HEK293 (cell line): ENCODE measurements around the gene MYBPH.
A peak's percentile ranks its signal among the peaks of the same experiment; 100 is the strongest.

Experiments used
- FEZF1 ChIP-seq: fragments of 450-650 bp; formaldehyde crosslinking; IDR thresholded peaks from 2 replicates; pipeline ENCODE4 v1.5.1; 2016; ENCODE audit warnings: missing biosample characterization, missing genetic modification characterization
- GLIS2 ChIP-seq: fragments of 450-650 bp; formaldehyde crosslinking; IDR thresholded peaks from 2 replicates; pipeline ENCODE4 v1.5.1; 2016; ENCODE audit warnings: missing biosample characterization, missing genetic modification characterization
- KLF1 ChIP-seq: fragments of 450-650 bp; formaldehyde crosslinking; IDR thresholded peaks from 2 replicates; pipeline ENCODE4 v1.5.1; 2016; ENCODE audit warnings: missing biosample characterization, missing genetic modification characterization
- KLF10 ChIP-seq: fragments of 450-650 bp; IDR thresholded peaks from 2 replicates; pipeline ENCODE4 v1.5.1; 2018; ENCODE audit warnings: missing biosample characterization, mild to moderate bottlenecking, missing genetic modification characterization
- KLF17 ChIP-seq: fragments of 450-650 bp; formaldehyde crosslinking; IDR thresholded peaks from 2 replicates; pipeline ENCODE4 v1.5.1; 2016; ENCODE audit warnings: missing biosample characterization, missing genetic modification characterization
- KLF7 ChIP-seq: fragments of 450-650 bp; formaldehyde crosslinking; IDR thresholded peaks from 2 replicates; pipeline ENCODE4 v1.5.1; 2016; ENCODE audit warnings: missing biosample characterization, missing genetic modification characterization, borderline replicate concordance
- MYNN ChIP-seq: fragments of 450-650 bp; formaldehyde crosslinking; IDR thresholded peaks from 2 replicates; pipeline ENCODE4 v1.5.1; 2016; ENCODE audit warnings: missing biosample characterization, missing genetic modification characterization, borderline replicate concordance
- RBAK ChIP-seq: fragments of 450-650 bp; formaldehyde crosslinking; IDR thresholded peaks from 2 replicates; pipeline ENCODE4 v1.5.1; 2016; ENCODE audit warnings: missing biosample characterization, missing genetic modification characterization
- SALL2 ChIP-seq: fragments of 450-650 bp; formaldehyde crosslinking; IDR thresholded peaks from 2 replicates; pipeline ENCODE4 v1.5.0; 2017; ENCODE audit warnings: missing biosample characterization, mild to moderate bottlenecking, missing genetic modification characterization, borderline replicate concordance
- SP3 ChIP-seq: fragments of 450-650 bp; formaldehyde crosslinking; IDR thresholded peaks from 2 replicates; pipeline ENCODE4 v1.5.1; 2016; ENCODE audit warnings: missing biosample characterization, missing genetic modification characterization
- YY2 ChIP-seq: fragments of 450-650 bp; formaldehyde crosslinking; IDR thresholded peaks from 2 replicates; pipeline ENCODE4 v1.5.1; 2016; ENCODE audit warnings: missing biosample characterization, missing genetic modification characterization
- ZBTB7A ChIP-seq: fragments of 450-650 bp; formaldehyde crosslinking; IDR thresholded peaks from 2 replicates; pipeline ENCODE4 v1.5.1; 2016; ENCODE audit warnings: low read depth, missing biosample characterization, missing genetic modification characterization
- ZBTB8A ChIP-seq: fragments of 450-650 bp; formaldehyde crosslinking; IDR thresholded peaks from 2 replicates; pipeline ENCODE4 v1.5.1; 2016; ENCODE audit warnings: missing biosample characterization, missing genetic modification characterization
- ZNF112 ChIP-seq: fragments of 450-650 bp; formaldehyde crosslinking; IDR thresholded peaks from 2 replicates; pipeline ENCODE4 v1.5.0; 2017; ENCODE audit warnings: missing biosample characterization, missing genetic modification characterization
- ZNF146 ChIP-seq: fragments of 450-650 bp; formaldehyde crosslinking; IDR thresholded peaks from 2 replicates; pipeline ENCODE4 v1.5.1; 2016; ENCODE audit warnings: missing biosample characterization, missing genetic modification characterization
- ZNF175 ChIP-seq: fragments of 450-650 bp; formaldehyde crosslinking; IDR thresholded peaks from 2 replicates; pipeline ENCODE4 v1.5.1; 2016; ENCODE audit warnings: missing biosample characterization, missing genetic modification characterization
- ZNF202 ChIP-seq: fragments of 450-650 bp; formaldehyde crosslinking; IDR thresholded peaks from 2 replicates; pipeline ENCODE4 v1.5.1; 2016; ENCODE audit warnings: missing biosample characterization, missing genetic modification characterization, borderline replicate concordance
- ZNF214 ChIP-seq: fragments of 450-650 bp; formaldehyde crosslinking; IDR thresholded peaks from 2 replicates; pipeline ENCODE4 v1.5.1; 2017; ENCODE audit warnings: missing biosample characterization, mild to moderate bottlenecking, missing genetic modification characterization, borderline replicate concordance
- ZNF239 ChIP-seq: fragments of 450-650 bp; formaldehyde crosslinking; IDR thresholded peaks from 2 replicates; pipeline ENCODE4 v1.5.1; 2016; ENCODE audit warnings: missing biosample characterization, missing genetic modification characterization
- ZNF292 ChIP-seq: fragments of 450-650 bp; formaldehyde crosslinking; IDR thresholded peaks from 2 replicates; pipeline ENCODE4 v1.5.1; 2016; ENCODE audit warnings: low read depth, missing biosample characterization, missing genetic modification characterization, borderline replicate concordance
- ZNF398 ChIP-seq: fragments of 450-650 bp; formaldehyde crosslinking; IDR thresholded peaks from 2 replicates; pipeline ENCODE4 v1.5.1; 2017; ENCODE audit warnings: missing biosample characterization, missing genetic modification characterization
- ZNF426 ChIP-seq: fragments of 450-650 bp; formaldehyde crosslinking; IDR thresholded peaks from 2 replicates; pipeline ENCODE4 v1.5.1; 2017; ENCODE audit warnings: missing biosample characterization, missing genetic modification characterization, mild to moderate bottlenecking, inconsistent platforms, moderate library complexity
- ZNF488 ChIP-seq: fragments of 450-650 bp; formaldehyde crosslinking; IDR thresholded peaks from 2 replicates; pipeline ENCODE4 v1.5.1; 2016; ENCODE audit warnings: missing biosample characterization, missing genetic modification characterization
- ZNF623 ChIP-seq: fragments of 450-650 bp; formaldehyde crosslinking; IDR thresholded peaks from 2 replicates; pipeline ENCODE4 v1.5.1; 2016; ENCODE audit warnings: missing biosample characterization, missing genetic modification characterization
- ZNF654 ChIP-seq: fragments of 450-650 bp; formaldehyde crosslinking; IDR thresholded peaks from 2 replicates; pipeline ENCODE4 v1.5.1; 2016; ENCODE audit warnings: low read depth, missing biosample characterization, missing genetic modification characterization
- ZNF747 ChIP-seq: fragments of 450-650 bp; formaldehyde crosslinking; IDR thresholded peaks from 2 replicates; pipeline ENCODE4 v1.5.1; 2016; ENCODE audit warnings: missing biosample characterization, missing genetic modification characterization
- ZNF776 ChIP-seq: fragments of 450-650 bp; formaldehyde crosslinking; IDR thresholded peaks from 2 replicates; pipeline ENCODE4 v1.5.0; 2017; ENCODE audit warnings: missing biosample characterization, missing genetic modification characterization, borderline replicate concordance
- ZNF837 ChIP-seq: fragments of 450-650 bp; formaldehyde crosslinking; IDR thresholded peaks from 2 replicates; pipeline ENCODE4 v1.5.1; 2016; ENCODE audit warnings: missing biosample characterization, missing genetic modification characterization
- ZNF843 ChIP-seq: fragments of 450-650 bp; formaldehyde crosslinking; IDR thresholded peaks from 2 replicates; pipeline ENCODE4 v1.5.1; 2016; ENCODE audit warnings: missing biosample characterization, missing genetic modification characterization
- ZSCAN30 ChIP-seq: fragments of 450-650 bp; IDR thresholded peaks from 2 replicates; pipeline ENCODE4 v1.5.1; 2018; ENCODE audit warnings: missing biosample characterization, mild to moderate bottlenecking, missing genetic modification characterization, moderate library complexity
- ZXDB ChIP-seq: fragments of 450-650 bp; formaldehyde crosslinking; IDR thresholded peaks from 2 replicates; pipeline ENCODE4 v1.5.1; 2016; ENCODE audit warnings: missing biosample characterization, missing genetic modification characterization
- TF ChIP-seq, protein P1 (sequence below): sonication (generic); formaldehyde crosslinking; IDR thresholded peaks from 2 replicates; pipeline ENCODE4 v1.8.1; 2022; ENCODE audit warnings: mild to moderate bottlenecking, moderate library complexity, missing genetic modification reagents
- TF ChIP-seq, protein P2 (sequence below): fragments of 450-650 bp; formaldehyde crosslinking; IDR thresholded peaks from 2 replicates; pipeline ENCODE4 v1.5.1; 2016; ENCODE audit warnings: missing biosample characterization, missing genetic modification characterization
- TF ChIP-seq, protein P3 (sequence below): fragments of 450-650 bp; formaldehyde crosslinking; IDR thresholded peaks from 2 replicates; pipeline ENCODE4 v1.5.1; 2017; ENCODE audit warnings: missing biosample characterization, missing genetic modification characterization

Gene MYBPH

DNA sequence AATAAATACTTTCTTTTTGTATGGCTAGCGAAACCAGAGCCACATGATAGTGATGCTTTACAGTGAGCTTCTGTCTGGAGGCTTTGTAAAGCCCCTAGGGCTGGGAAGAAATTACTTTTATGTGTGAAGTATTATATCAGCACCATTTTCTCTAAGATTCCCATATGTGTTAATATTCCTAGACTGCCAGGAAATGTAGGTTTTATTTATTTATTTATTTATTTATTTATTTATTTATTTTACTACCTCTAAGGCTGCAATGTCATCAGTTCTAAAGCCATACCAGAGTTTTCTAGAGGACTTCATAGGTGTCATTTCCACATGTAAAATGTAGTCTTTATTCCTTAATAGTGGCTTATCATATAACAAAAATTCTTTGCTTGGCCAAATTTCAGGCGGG is 15.3 kb upstream of the MYBPH start (continued):
- TF ChIP-seq ZNF398 (tag by site-specific recombination) (no peak), ZBTB7A (tag by site-specific recombination) (no peak), ZNF202 (0 out of 2 replicates have a peak, but pooled peaks have one; percentile 59), ZNF175 (tag by site-specific recombination) (no peak), ZNF776 (tag by site-specific recombination) (no peak), ZNF239 (tag by site-specific recombination) (no peak), MYNN (tag by site-specific recombination) (no peak), ZNF623 (tag by site-specific recombination) (peak; percentile 76), SP3 (tag by site-specific recombination) (no peak), GLIS2 (no peak), ZBTB8A (peak; percentile 69), RBAK (tag by site-specific recombination) (no peak), KLF1 (tag by site-specific recombination) (no peak), ZNF112 (tag by site-specific recombination) (no peak), YY2 (tag by site-specific recombination) (no peak), ZNF214 (tag by site-specific recombination) (no peak), KLF10 (no peak), KLF7 (tag by site-specific recombination) (no peak), ZNF292 (tag by site-specific recombination) (peak; percentile 62; the same call in 1 of the 2 replicates), ZNF426 (tag by site-specific recombination) (peak; percentile 85), ZSCAN30 (tag by site-specific recombination) (no peak), ZNF146 (tag by site-specific recombination) (no peak), KLF17 (tag by site-specific recombination) (no peak), ZNF488 (tag by site-specific recombination) (no peak), FEZF1 (no peak), ZNF654 (tag by site-specific recombination) (peak; percentile 28), SALL2 (tag by site-specific recombination) (no peak), ZNF843 (tag by site-specific recombination) (no peak), ZNF837 (tag by site-specific recombination) (no peak), ZNF747 (no peak), ZXDB (tag by site-specific recombination) (peak; percentile 54; the same call in 1 of the 2 replicates)
- TF ChIP-seq, protein P1, sequence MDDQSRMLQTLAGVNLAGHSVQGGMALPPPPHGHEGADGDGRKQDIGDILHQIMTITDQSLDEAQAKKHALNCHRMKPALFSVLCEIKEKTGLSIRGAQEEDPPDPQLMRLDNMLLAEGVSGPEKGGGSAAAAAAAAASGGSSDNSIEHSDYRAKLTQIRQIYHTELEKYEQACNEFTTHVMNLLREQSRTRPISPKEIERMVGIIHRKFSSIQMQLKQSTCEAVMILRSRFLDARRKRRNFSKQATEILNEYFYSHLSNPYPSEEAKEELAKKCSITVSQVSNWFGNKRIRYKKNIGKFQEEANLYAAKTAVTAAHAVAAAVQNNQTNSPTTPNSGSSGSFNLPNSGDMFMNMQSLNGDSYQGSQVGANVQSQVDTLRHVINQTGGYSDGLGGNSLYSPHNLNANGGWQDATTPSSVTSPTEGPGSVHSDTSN (CRISPR knock-in tag), result no peak
- TF ChIP-seq, protein P2, sequence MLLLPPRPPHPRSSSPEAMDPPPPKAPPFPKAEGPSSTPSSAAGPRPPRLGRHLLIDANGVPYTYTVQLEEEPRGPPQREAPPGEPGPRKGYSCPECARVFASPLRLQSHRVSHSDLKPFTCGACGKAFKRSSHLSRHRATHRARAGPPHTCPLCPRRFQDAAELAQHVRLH (tag by site-specific recombination), result peak; percentile 39; the same call in 1 of the 2 replicates
- TF ChIP-seq, protein P3, sequence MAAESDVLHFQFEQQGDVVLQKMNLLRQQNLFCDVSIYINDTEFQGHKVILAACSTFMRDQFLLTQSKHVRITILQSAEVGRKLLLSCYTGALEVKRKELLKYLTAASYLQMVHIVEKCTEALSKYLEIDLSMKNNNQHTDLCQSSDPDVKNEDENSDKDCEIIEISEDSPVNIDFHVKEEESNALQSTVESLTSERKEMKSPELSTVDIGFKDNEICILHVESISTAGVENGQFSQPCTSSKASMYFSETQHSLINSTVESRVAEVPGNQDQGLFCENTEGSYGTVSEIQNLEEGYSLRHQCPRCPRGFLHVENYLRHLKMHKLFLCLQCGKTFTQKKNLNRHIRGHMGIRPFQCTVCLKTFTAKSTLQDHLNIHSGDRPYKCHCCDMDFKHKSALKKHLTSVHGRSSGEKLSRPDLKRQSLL, result no peak
